PC-9 (cell line): ENCODE data around the gene DAB2.

Experiments
- CTCF ChIP-seq: fragments of 200-600 bp; sonication (generic); conservative IDR thresholded peaks from 2 replicates; pipeline ENCODE4 v1.6.1; 2017; ENCODE audit warnings: mixed run types, antibody characterized with exemption, mild to moderate bottlenecking, moderate library complexity
- EZH2 ChIP-seq: fragments of 200-600 bp; sonication (generic); IDR thresholded peaks from 2 replicates; pipeline ENCODE4 v1.8.0; 2017; ENCODE audit warnings: antibody characterized with exemption, low read depth

GRCh38 chr5:39370555-39371366 is 54.0 kb downstream of the DAB2 start:
- TF ChIP-seq CTCF (no peak), EZH2 (no peak)
